Ectodermal cell (in vitro differentiated cells): ENCODE measurements around the gene NPSR1.

Source experiments
- H3K27ac ChIP-seq: 2 replicates; pipeline ENCODE4 v1.7.0; 2013; ENCODE audit warnings: mild to moderate bottlenecking, low read depth, low read length; ENCODE audit not compliant: insufficient read depth, poor library complexity, severe bottlenecking
- H3K27me3 ChIP-seq: 2 replicates; pipeline ENCODE4 v1.7.0; 2013; ENCODE audit warnings: mild to moderate bottlenecking, low read length; ENCODE audit not compliant: insufficient read depth, control insufficient read depth, poor library complexity, severe bottlenecking
- H3K36me3 ChIP-seq: one replicate; pipeline ENCODE4 v1.7.0; 2013; ENCODE audit warnings: low read length; ENCODE audit not compliant: control insufficient read depth, insufficient read depth
- H3K4me1 ChIP-seq: one replicate; pipeline ENCODE4 v1.7.0; 2013; ENCODE audit warnings: low read length; ENCODE audit not compliant: control insufficient read depth, insufficient read depth
- H3K4me3 ChIP-seq: 2 replicates; pipeline ENCODE4 v1.7.0; 2013; ENCODE audit warnings: low read depth, low read length, control low read depth; ENCODE audit not compliant: insufficient read depth
- H3K9me3 ChIP-seq: 2 replicates; pipeline ENCODE4 v1.7.0; 2013; ENCODE audit warnings: mild to moderate bottlenecking, low read length, moderate library complexity; ENCODE audit not compliant: control insufficient read depth
- WGBS, 2 experiments: methylation state at CpG; one replicate each; pipeline ENCODE4 v1.1.7; 2013; ENCODE audit warnings: missing lambda C conversion rate in 2 of 2; 5-methylcytosine and 5-hydroxymethylcytosine counted together

NPSR1 gene

GRCh38 chr7:34659472-34660075 lies 1.6 kb downstream of the NPSR1 start:
- Histone ChIP-seq H3K9me3 (no peaks in the 10 kb centered on the region), H3K27me3 (no peaks in the 10 kb centered on the region), H3K4me3 (no peak overlapping the region), H3K4me1 (no peaks in the 10 kb centered on the region), H3K36me3 (no peaks in the 10 kb centered on the region), H3K27ac (no peak overlapping the region)
- WGBS, 2 experiments = 55% methylated on average over 3 of the region's 3 CpGs

- 65 to 68% methylated on average over 6 of the region's 8 CpGs for WGBS, 2 experiments
- Histone ChIP-seq H3K27me3 (no peaks in the 10 kb centered on the region), H3K4me3 (no peak overlapping the region), H3K9me3 (no peaks in the 10 kb centered on the region), H3K4me1 (no peaks in the 10 kb centered on the region), H3K36me3 (no peaks in the 10 kb centered on the region), H3K27ac (no peak overlapping the region)
Measured at GRCh38 chr7:34662058-34662708, 4.2 kb downstream of the NPSR1 start.

- Histone ChIP-seq H3K27me3 (no peaks in the 10 kb centered on the region), H3K27ac (no peak overlapping the region), H3K4me3 (no peak overlapping the region), H3K9me3 (no peaks in the 10 kb centered on the region), H3K4me1 (no peaks in the 10 kb centered on the region), H3K36me3 (no peaks in the 10 kb centered on the region)
Measured at GRCh38 chr7:34664755-34665154, 6.7 kb downstream of the NPSR1 start.

GRCh38 chr7:34672430-34672829 lies 14.4 kb downstream of the NPSR1 start:
- Histone ChIP-seq H3K27me3 (no peaks in the 10 kb centered on the region), H3K4me3 (no peak overlapping the region), H3K9me3 (no peaks in the 10 kb centered on the region), H3K36me3 (no peaks in the 10 kb centered on the region), H3K27ac (no peak overlapping the region), H3K4me1 (no peaks in the 10 kb centered on the region)
- WGBS, 2 experiments = 93 to 95% methylated on average over 6 of the region's 6 CpGs

GRCh38 chr7:34673066-34673465 lies 15.0 kb downstream of the NPSR1 start:
- Histone ChIP-seq H3K4me3 (no peak overlapping the region), H3K27me3 (no peaks in the 10 kb centered on the region), H3K27ac (no peak overlapping the region), H3K9me3 (no peaks in the 10 kb centered on the region), H3K36me3 (no peaks in the 10 kb centered on the region), H3K4me1 (no peaks in the 10 kb centered on the region)
- WGBS, 2 experiments = 93 to 100% methylated on average over 3 of the region's 3 CpGs

- WGBS, 2 experiments = 66 to 70% methylated on average over 2 of the region's 2 CpGs
- no peaks in the 10 kb centered on the region for H3K27me3 ChIP-seq
- H3K36me3 ChIP-seq = no peaks in the 10 kb centered on the region
- H3K9me3 ChIP-seq = no peaks in the 10 kb centered on the region
- no peak overlapping the region for H3K27ac ChIP-seq
- H3K4me1 ChIP-seq = no peaks in the 10 kb centered on the region
- H3K4me3 ChIP-seq = no peak overlapping the region
Measured at GRCh38 chr7:34675749-34676374, 17.8 kb downstream of the NPSR1 start.

- H3K27ac ChIP-seq = no peak overlapping the region
- no peak overlapping the region for H3K4me3 ChIP-seq
- no peaks in the 10 kb centered on the region for H3K9me3 ChIP-seq
- no peaks in the 10 kb centered on the region for H3K27me3 ChIP-seq
- no peaks in the 10 kb centered on the region for H3K36me3 ChIP-seq
- WGBS, 2 experiments = 79 to 80% methylated on average over 2 of the region's 2 CpGs
- H3K4me1 ChIP-seq = no peaks in the 10 kb centered on the region
Measured at GRCh38 chr7:34677491-34677890, 19.5 kb downstream of the NPSR1 start.

- Histone ChIP-seq H3K9me3 (no peaks in the 10 kb centered on the region), H3K36me3 (no peaks in the 10 kb centered on the region), H3K4me3 (no peak overlapping the region), H3K27ac (no peak overlapping the region), H3K27me3 (no peaks in the 10 kb centered on the region), H3K4me1 (no peaks in the 10 kb centered on the region)
- WGBS, 2 experiments = 100% methylated on average over 1 of the region's 2 CpGs; no CpG with 5 or more reads in 1 of the 2 experiments
Measured at GRCh38 chr7:34687529-34687928, 29.5 kb downstream of the NPSR1 start.

- no peak overlapping the region for H3K4me3 ChIP-seq
- 100% methylated on average over 1 of the region's 1 CpG; no CpG with 5 or more reads in 1 of the 2 experiments for WGBS, 2 experiments
- H3K9me3 ChIP-seq = no peaks in the 10 kb centered on the region
- H3K4me1 ChIP-seq = no peaks in the 10 kb centered on the region
- no peaks in the 10 kb centered on the region for H3K36me3 ChIP-seq
- no peak overlapping the region for H3K27ac ChIP-seq
- no peaks in the 10 kb centered on the region for H3K27me3 ChIP-seq
Measured at GRCh38 chr7:34696415-34696814, 38.4 kb downstream of the NPSR1 start.

GRCh38 chr7:34709771-34710170 lies 51.8 kb downstream of the NPSR1 start:
- no peaks in the 10 kb centered on the region for H3K9me3 ChIP-seq
- 90 to 94% methylated on average over 2 of the region's 2 CpGs for WGBS, 2 experiments
- no peak overlapping the region for H3K4me3 ChIP-seq
- no peaks in the 10 kb centered on the region for H3K4me1 ChIP-seq
- H3K27ac ChIP-seq = no peak overlapping the region
- no peaks in the 10 kb centered on the region for H3K36me3 ChIP-seq
- H3K27me3 ChIP-seq = no peaks in the 10 kb centered on the region
